ENCODE data around the gene PRKACB.
A peak's percentile ranks its signal among the peaks of the same experiment; 100 is the strongest.
"Not testable (repeated sequence)": the region's sequence is repeated elsewhere in the genome, so short reads cannot be mapped to it uniquely, and the experiment has no call there.

PRKACB gene

DNA sequence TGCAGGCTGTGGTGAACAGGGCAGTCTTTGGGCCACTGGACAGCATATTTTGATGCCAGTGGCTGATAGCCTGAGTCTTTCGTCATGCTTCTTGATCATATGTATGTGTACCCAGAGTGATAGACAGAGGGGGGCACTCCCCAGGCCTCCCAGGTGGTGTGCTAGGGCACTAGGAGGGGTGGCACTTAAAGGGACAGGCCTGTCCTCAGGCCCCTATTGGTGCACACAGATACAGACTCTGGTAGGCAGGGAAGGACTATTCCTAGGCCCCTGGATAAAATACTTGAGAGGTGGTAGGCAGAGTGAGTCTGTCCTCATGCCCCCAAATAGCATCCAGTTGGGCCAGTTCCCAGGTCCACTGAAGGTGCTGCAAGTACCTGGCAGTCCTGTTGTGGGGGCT lies 80.8 kb downstream of the PRKACB start:
- no peak for DNase-seq

DNA sequence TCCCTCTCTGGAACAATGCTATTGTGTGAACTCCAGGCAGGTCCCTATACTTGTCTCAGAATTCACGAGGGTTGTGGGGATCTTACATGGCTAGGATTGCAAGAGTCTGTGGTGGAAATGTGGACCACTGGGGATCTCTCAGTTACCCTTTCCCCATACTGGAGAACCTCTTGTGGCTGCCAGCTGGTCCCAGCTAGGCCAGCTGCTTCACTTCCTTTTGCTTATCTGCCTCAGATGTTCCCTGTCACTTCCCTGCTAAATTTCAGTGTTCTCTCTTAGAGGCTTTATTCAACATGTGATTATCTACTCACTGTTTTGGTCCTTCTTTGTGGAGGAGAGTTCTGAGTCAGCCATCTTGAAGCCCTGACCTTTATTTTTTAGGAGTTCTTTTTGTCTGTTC lies 81.6 kb downstream of the PRKACB start:
- no peak for DNase-seq

DNA sequence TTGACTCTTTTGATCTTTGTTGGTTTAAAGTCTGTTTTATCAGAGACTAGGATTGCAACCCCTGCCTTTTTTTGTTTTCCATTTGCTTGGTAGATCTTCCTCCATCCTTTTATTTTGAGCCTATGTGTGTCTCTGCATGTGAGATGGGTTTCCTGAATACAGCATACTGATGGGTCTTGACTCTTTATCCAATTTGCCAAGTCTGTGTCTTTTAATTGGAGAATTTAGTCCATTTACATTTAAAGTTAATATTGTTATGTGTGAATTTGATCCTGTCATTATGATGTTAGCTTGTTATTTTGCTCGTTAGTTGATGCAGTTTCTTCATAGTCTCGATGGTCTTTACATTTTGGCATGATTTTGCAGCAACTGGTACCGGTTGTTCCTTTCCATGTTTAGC lies 88.6 kb downstream of the PRKACB start:
- not testable (repeated sequence) for DNase-seq

DNA sequence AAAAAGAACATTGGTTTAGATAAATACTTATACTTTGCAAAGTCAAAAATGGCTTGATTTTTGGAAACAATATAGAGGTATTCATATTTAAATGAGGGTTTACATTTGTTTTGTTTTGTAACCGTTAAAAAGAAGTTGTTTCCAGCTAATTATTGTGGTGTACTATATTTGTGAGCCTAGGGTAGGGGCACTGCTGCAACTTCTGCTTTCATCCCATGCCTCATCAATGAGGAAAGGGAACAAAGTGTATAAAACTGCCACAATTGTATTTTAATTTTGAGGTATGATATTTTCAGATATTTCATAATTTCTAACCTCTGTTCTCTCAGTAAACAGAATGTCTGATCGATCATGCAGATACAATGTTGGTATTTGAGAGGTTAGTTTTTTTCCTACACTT lies 92.2 kb downstream of the PRKACB start:
- DNase-seq = no peak

DNA sequence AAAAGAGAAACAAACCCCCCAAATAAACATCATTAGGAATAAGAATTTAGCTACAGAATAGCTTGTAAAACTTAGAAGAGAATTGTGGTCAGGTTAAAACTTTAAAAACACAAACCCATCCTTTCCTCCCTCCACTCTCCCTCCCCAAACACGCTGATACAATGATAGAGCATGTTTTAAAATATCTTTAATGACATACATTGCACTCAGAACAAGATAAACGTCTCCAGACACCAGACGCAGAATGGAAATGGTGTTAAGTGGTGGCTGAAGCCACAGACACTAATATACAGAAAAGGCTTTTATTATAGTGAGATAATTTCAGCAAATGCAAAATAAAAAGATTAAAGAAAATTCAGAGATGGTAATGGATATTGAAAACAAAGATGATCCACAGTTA lies 98.6 kb downstream of the PRKACB start:
- no peak for DNase-seq

DNA sequence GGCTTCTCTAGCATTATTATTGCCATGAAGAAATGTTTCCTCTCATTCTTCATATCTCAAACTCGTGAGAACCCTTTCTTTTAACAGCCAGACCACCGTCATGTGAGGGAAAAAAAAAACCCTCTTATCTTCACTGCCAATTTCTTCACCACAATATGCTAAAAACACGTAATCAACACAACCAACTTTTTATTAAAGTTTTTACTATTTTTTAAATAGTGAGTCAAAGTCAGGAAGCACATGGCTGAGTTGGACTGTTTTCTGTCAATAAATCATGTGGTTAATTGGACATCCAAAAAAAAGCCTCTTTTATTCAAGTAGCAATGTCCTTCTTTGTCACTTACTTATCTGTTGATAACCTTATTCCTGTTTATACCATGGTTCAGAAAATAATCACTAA lies 101.5 kb downstream of the PRKACB start:
- DNase-seq = no peak

DNA sequence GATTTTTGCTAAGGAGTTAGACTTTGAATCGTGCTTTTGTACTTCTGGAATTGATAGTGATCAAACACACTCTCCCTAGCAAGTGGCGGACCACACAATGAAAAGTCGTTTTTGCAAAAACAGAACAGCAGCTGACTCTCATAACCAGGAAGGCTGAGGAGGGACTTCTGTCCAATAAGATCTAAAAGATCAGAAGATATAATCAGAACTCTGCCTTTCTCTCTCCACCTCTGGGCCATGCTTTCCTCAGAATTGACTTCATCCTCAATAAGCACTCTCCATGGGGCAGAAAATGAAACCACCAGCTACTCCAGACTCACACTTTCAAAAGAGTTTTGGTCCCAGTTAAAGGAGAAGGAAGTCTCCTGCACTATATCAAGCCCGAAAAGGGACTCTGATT lies 102.1 kb downstream of the PRKACB start:
- no peak for DNase-seq

DNA sequence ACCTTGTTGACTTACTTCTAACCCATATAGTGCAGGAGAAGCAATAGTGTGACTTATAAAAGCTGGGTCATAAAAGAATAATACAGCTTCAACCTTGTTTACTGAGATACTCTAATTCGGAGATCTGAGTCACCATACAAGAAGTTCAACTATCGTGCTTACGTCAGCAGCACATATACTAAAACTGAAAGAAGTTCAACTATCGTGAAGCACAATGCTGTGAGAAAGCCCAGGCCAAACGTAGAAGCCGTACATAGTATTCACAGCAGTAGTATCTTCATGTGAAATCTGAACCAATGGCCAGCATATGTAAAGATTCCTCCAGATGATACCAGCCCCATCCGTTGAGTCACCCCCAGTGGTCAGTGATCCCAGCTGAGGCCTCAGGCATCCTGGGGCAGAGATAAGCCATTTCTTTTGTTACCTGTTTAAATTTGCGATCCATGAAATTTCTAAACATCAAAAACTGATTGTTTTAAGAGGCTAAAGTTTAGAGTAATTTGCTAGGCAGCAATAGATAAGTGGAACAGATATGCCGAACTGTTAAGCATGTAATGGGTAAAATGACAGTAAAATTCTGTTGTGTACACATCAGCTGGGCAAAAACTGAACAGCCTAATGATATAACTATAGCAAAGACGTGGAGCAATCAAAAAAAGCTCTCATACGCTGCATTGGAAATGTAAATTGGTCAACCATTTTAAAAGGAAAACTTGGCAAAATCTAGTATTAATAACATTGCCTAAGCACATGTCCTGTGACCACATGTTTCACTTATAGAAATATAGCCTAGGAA lies 103.6 kb downstream of the PRKACB start:
- DNase-seq = peak; percentile 35

DNA sequence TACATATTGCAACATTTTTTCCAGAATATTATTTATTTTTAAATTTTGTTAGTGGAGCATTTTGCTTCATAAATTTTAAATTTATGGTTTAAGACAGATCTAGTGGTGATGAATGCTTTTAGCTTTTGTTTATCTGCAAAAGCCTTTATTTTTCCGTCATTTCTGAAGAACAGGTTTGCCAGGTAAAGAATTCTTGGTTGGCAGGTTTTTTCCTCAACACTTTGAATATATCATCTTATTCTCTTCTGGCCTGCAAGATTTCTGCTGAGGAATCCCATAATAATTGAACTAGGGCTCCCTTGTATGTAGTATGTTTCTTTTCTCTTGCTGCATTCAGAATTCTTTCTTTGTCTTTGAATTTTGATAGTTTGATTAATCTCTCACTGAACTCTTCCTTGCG lies 106.6 kb downstream of the PRKACB start:
- DNase-seq = no peak

DNA sequence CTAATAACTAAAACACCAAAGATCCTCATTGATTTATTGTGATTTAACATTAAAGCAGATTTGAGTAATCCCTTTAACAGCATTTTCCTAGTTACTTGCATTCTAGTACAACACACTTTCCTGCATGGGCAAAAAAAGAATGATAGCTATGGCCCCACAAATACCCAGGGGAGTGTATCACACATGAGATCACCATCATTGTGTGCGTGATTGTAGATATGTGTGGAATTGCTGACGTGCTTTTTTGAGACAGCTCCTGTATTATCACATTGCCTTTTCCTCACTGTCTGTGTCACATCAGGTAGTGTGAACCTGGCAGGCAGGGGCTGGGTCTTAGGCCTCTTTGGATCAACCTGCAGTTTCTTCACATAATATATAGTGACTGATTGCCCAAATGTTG lies 109.0 kb downstream of the PRKACB start:
- DNase-seq = no peak

DNA sequence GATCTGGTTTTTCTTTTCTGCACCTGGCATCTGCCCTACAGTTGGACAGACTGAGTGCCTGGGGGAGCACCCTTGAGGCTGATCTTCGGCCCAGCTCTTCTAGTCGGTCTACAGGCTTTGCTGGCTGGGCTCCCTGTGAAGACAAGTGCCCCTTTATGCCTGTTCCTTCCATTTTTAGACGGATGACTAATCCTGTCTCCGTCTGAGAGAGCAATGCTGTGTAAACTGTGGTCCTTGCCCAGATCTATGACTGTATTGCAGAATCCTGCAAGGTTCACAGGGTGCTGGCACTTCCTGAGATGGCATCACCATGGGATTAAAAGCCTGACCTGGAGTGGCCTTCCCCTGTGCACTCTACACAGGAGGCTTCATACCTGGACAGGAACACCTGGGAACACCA lies 109.8 kb downstream of the PRKACB start:
- no peak for DNase-seq

DNA sequence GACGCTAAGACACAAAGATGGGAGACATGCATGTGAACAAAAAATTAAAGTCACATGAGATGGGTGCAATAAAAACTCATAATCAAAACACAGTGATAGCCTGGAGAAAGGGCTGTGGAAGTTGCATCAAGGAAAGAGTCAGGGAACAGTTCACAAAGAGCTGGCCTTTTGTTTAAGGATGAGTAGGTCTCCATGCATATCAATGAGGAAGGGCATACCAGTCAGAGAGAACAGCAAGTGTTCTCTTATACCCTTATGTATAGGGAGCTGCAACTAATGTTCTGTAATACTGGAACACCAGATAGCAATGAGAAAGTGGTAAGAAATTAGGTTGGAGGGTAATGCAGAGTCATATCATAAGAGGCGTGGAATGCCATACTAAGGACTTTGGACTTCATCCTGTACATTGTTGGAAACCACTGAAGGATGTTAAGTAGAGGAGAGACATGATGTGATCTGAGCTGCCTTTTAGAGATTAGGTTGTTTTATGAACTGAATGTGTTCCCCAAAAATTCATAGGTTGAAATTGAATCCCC lies 110.7 kb downstream of the PRKACB start:
- no peak for DNase-seq

DNA sequence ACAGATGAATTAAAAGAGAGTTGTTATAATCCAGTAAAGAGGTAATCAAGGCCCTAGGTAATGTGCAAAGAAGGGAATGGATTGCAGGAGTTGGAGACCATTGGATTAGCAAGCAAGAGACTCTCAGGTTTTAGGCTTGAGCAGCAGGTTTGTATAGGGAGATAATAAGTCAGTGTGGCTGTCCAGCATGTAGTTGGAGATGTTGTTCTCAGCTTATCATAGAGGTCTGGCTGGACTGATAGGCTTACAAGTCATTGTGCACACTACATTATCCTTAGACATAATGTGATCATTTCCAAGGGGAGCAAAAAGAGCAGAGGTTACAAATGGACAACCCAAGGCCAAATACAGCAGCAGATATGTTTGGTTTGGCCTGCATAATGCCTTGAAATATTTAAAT lies 111.5 kb downstream of the PRKACB start:
- no peak for DNase-seq

DNA sequence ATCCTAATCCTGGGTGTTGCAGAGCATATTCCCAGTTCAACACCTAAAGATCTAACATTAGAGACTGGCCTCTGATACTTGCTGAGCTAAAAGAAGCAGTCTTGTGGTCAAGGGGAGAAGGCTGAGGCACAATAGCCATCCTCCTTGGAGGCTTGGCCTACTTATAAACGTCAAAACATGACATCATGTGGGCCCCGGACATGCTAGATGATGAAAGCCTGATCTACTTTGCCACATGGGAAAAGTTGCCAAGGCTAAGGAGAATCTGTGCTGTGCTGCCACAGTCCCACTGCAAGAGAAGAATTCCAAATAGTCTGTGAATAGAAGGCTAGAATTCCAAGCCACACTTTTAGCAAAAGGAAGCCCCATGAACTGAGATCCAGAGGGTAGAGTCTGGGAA lies 113.5 kb downstream of the PRKACB start:
- DNase-seq = no peak

DNA sequence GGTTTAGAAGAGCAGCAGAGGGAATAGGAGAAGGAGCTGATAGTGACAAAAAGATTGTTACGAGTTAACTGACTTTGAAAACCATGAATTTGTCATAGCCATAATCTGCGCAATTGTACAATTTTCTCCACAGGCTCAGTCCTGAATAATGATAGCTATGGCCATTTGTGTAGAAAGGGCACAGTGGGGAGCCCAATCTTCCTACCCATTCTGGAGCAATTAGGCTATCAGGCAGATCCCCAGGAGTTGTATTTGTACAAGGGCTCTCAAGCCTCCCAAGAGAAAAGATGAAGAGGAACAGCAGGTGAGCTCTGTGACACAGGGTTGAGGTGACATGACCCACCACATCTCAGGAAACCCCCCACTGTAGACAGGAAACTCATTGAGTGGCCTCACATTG lies 115.3 kb downstream of the PRKACB start:
- DNase-seq = no peak

DNA sequence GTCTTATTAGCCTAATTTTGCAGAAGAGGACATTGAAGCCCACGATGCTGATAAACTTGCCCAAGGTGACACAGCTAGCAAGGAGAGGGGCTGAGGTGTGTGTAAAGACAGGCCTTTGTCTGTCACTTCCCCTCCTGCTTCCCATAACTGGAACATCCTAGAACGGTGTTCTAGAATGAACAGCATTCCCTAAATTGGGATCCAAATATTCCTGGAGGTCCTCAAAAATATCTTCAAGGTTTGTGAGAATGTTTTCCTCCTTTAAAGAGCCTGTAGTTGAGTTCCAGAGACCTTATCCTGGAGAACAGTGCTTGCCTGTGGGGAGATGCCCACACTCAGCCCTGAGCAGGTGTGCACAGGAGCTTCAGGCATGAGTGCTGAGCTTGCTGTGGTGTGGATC lies 115.9 kb downstream of the PRKACB start:
- no peak for DNase-seq

DNA sequence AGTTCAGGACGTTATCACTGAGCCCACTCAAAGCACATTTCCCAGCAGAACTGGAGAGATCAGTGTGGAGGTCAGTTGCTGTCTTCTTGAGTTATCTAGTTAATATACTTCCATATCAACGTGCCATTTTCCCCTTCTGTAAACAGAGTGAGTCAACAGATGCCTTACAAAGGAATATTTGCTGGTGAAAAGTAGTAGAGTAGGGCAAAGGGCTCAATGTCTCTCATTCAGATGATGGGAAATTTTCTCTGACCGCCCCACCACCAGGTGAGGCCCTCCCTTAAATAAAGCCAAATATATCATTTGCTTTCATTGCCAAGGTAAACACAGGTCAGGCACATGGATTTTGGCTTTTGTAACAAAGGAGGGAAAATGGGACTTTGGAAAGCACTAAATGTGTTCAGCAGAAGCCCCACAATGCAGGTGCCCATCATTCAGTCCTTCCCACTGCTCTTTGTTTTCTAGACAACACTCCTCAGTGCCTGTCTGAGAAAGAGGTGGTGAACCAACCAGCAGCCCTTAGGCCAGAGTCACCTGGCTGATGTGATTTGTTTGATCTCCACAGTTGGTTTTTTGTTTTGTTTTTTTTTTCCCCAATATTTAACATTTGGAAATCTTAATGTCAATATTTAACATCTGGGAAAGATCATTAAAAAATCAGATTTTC lies 116.9 kb downstream of the PRKACB start:
- DNase-seq = no peak

DNA sequence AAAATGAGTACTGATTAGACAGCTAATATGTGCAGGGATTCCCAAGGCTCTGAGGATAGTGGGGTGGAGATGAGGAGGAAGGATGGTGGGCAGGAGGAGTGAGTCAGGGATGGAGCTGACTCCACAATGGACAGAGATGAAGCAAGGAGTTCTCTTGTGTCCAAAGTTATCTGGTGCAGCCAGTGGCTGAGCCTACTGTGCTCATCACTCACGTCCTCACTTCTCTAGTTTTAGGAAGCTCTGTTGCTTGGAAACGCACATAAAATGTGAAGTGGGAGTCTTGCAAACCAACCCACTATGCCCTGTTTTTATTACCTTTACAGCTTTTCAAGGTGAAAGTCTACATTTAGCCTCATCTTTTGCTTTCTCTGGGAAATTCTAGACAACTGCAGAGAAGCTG lies 120.9 kb downstream of the PRKACB start:
- DNase-seq = no peak

DNA sequence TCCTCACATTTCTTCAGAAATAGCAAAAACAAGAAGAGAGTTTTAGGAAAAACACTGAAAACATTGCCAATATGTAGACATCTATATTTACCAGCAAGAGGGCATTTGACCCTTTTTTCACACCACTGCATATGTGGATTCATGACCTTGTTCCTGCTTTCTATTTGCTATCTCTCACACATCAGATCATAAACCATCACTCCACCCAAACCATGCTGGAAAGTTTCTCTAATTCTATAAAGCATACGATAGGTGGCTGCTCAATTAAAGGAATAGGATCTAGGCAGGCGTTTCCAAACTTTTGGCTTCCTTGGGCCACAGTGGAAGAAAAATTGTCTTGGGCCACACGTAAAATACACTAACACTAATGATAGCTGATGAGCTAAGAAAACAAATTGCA lies 121.8 kb downstream of the PRKACB start:
- DNase-seq = no peak

DNA sequence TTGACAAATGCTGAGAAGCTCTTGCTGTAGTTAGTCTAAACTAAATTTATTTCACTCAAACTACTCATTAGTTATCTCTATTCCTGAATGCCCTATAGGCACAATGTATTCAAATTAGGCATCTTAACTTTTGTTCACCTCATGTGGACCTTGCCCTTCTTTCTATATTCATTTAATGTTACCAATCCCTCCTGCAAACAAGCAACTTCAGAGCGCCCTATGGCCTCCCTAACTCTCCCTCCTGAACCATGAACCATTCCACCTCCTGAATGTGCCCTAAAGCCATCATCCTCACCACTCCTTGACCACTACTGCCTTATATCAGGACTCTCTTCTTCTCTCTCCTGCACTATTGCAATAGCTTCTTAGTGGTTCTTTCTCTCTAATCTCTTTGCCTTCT lies 122.7 kb downstream of the PRKACB start:
- no peak for DNase-seq

DNA sequence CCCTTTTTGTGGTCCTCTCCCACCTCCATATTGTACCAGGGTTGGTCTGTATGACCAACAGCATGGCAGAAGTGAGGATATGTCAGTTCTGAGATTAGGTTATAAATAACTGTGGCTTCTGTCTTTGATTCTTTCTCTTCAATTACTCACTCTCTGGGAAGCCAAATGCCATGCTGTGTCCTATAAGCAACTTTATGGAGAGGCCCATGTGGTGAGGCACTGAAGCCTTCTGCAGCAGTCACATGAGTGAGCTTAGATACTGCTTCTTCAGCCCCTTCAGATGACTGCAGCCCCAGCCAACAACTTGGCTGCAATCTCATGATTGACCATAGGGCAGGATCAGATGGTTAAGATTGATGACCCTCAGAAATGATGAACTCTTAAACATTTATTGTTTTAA lies 123.4 kb downstream of the PRKACB start:
- DNase-seq = no peak

DNA sequence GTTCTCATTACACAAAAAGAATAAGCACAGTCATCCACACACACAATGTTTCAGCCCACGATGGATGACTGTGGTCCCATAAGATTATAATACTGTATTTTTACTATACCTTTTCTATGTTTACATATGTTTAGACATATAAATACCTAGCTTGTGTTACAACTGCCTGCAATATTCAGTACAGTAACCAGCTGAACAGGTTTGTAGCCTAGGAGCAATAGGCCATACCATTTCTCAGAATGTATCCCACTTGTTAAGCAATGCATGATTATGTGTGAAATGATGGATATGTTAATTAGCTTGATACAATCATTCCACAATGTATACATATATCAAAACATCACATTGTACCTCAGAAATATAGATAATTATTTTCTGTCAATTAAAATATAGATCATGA lies 124.3 kb downstream of the PRKACB start:
- no peak for DNase-seq

DNA sequence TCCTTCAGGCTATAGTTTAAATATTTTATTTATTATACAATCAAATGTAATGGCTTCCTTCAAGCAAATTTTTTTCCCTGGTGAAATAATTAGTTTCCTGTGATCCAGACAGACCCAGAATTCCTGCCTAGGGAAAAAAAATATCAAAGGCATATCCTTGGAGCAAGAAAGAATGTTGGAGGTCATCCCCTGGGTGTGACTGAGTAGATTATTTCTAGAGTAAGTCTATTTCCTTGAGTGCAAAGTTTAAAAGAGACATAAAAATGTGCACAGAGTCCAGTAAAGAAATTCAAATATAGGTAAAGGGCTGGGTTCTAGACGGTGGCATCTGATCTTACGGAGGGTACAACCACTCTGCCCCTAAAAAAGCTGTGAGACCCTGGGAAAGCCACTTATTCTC lies 125.2 kb downstream of the PRKACB start:
- DNase-seq = no peak

DNA sequence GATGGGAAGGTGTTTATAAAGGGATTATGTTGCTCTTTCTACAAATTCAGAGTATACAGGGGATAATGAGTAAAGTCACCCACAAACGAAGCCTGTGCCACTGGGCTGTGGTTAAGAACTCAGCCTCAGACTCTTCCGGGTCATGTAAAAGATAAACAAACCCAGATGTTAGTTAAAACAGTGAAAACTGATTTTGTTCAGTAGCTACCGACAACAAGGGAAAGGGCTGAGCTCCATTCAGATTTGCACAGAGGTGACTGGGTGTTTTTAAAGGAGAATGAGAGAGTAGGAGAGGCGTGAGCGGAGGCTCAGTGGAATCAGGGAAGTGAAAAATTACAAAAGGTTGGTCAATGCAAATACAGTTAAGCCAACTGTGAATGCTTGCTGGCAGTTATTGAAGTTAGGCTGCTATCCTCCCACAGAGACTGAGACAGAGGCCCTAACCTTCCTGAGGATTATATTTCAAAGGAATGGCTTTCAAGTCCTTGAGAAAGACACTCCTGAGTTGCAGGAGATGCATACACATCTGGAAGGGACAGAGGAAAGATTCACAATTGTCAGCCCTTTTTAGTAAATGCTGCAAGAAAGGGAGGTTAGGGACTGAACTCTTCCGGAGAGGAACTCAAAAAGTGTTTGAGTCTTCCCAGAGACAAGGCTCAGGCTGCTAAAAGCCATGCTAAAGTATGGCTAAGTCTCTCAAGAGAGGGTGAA lies 127.5 kb downstream of the PRKACB start:
- no peak for DNase-seq
